HG02885 (cell line): Measurements from ENCODE around the gene CD3E.

Experiments used
- ATAC-seq: cut with Tn5 transposase; IDR thresholded peaks from one replicate; pipeline ENCODE4 v1.9.1; 2021; ENCODE audit warnings: mild to moderate bottlenecking; ENCODE audit not compliant: unreplicated experiment, poor library complexity

Gene CD3E

GRCh38 chr11:118304568-118305248 lies at the start of gene CD3E:
Gene CD3E, plus strand, starts transcription at chr11:118304730. Its CDS starts 223 bp downstream, at chr11:118304953.
- ATAC-seq: no peak

GRCh38 chr11:118258410-118258809 lies 46.1 kb upstream of the CD3E start:
- no peak for ATAC-seq

GRCh38 chr11:118259138-118259537 lies 45.4 kb upstream of the CD3E start:
- ATAC-seq: no peak

GRCh38 chr11:118260353-118260752 lies 44.2 kb upstream of the CD3E start:
- no peak for ATAC-seq

DNA sequence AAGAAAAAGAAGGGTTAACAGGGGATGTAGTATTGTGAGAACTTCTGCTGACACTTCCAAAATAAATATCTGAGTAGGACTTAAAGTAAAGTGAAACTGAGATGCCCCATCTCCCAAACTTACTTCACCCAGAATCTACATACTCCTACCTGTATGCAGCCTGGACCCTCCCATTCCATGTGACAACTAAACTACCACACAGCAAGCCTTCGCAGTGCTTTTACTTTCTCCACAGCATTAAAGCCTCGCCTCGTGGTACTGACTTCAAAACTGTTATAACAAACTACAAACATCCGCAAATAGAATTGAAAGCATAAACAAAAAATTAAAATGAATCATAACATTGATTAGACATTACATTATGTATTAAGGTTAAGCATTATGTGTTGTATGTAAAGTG lies 41.4 kb upstream of the CD3E start:
- ATAC-seq: no peak

DNA sequence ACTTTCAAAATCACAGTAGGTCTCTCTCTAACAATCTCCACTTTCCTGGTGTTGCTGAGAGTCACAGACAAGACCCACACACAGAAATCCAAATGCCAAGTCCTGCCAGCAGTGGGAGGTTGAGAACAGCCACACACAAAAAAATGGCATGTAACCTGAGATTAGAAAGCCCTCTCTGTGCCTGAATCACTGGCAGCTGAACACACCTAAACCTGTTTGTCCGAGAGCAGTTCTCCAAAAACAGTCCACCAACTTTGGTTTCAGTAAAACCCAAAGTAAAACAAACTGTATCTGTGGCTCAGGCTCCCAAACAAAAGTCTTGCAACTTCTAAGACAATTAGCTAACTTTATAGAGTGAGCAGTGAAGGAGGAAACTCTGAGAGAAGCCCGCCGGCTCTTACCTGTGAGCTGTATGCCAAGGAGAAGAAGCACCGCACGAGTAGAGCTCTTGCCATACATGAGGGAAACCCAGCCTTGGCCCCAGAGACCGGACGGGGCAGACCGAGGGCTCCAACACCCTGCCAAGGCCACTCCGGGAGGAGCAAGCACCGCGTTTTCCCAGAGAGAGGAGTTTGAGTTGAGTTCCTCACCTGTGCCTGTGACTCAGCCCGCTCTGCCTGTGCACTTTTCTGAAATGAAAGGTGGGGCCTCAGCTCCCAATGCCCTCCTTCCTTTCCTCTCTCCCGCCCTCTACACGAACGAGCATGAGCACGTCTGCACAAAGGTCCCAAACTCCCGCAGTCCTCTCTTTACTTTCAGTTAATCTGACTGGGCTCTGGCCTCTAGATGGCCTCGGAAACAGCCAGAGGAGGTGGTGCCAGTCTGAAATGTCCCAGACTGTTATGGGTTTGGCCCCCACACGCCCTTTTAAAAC lies 40.6 kb upstream of the CD3E start, which contains the start of gene MPZL2:
Gene MPZL2 (minus strand): TSS at position 603 of the 874 bp plus-strand sequence. CDS start 144 bp downstream, at position 459.
- ATAC-seq: no peak

GRCh38 chr11:118264569-118265465 lies 39.7 kb upstream of the CD3E start:
- ATAC-seq: no peak

GRCh38 chr11:118265954-118266353 lies 38.6 kb upstream of the CD3E start:
- no peak for ATAC-seq

DNA sequence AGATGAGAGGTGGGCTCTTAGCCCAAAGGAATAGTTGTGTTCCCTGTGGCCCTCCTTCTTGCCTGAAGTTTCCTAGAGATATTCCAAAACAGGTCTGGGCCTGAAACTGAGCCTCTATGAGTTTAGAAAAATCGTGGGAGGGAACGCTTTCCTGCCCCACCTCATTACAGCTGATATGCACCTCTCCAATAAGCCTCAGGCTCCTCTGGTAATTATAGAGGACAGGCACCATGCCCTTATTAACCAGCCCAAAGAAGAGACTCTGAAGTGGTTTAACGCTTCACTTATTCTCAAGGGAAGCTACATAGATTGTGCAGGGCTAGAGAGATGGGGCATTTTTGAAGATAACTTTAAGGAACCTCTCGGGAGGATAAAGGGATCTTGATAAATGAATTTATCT lies 37.0 kb upstream of the CD3E start:
- ATAC-seq: no peak

- no peak for ATAC-seq
These were observed 32.5 kb upstream of the CD3E start for GRCh38 chr11:118272001-118272400.

DNA sequence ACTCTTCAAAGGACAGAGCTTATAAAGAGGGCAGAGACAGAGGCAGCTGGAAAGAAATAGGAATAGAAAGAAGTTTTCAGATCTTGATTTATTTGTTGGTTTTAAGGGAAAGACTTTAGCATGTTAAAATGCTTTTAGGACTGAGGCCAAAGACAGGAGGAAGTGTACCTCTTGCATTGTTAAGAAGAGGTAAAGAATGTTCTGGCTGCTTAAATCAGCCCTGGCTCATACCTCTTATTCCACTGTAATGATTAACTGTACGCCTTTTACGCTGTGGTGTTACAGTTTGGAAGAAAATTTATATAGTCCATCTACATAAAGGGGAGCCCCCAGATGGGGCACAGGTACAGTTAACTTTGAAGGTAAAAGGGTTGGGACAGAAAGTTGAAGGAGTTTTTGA lies 30.3 kb upstream of the CD3E start:
- no peak for ATAC-seq

GRCh38 chr11:118275176-118275575 lies 29.4 kb upstream of the CD3E start:
- no peak for ATAC-seq

DNA sequence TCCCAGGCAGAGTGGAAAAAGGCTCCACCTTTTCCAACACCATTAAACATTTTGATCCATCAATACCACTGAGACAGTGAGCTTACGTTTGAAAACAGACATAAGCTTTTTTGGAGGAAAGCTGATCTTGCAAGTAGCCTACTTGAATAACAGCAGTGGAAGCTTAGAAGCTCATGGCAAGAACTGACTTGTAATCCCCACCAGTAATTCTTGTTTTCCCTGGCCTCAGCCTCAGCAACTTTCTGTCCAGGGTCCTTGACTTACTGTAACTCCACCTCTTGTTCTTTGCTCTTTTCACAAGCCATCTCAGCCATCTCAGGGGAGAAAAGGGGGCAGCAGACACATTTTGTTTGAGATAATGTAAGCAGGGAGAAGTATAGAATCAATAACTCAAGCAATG lies 28.1 kb upstream of the CD3E start:
- no peak for ATAC-seq

- ATAC-seq: no peak
These were observed 27.2 kb upstream of the CD3E start for GRCh38 chr11:118277312-118277711.

GRCh38 chr11:118281284-118281683 lies 23.2 kb upstream of the CD3E start:
- ATAC-seq: no peak

DNA sequence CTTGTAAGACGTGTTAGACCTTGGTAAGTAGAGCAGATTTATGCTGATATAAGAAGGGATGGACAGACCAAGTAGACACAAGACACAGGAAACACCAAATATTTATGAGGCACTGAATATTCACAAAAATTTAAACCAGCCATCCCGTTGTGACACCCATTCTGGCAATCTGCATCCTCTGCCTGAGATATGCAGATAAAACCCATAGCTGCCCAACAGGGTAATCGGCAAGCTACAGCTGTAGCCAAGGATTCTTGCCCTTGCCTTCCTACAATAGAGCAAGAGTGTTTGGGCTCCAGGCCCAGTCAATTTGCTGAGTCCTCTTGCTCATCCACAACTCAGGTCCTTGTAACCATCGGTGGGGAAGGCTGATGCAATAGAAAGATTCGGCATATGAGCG lies 21.9 kb upstream of the CD3E start:
- no peak for ATAC-seq

DNA sequence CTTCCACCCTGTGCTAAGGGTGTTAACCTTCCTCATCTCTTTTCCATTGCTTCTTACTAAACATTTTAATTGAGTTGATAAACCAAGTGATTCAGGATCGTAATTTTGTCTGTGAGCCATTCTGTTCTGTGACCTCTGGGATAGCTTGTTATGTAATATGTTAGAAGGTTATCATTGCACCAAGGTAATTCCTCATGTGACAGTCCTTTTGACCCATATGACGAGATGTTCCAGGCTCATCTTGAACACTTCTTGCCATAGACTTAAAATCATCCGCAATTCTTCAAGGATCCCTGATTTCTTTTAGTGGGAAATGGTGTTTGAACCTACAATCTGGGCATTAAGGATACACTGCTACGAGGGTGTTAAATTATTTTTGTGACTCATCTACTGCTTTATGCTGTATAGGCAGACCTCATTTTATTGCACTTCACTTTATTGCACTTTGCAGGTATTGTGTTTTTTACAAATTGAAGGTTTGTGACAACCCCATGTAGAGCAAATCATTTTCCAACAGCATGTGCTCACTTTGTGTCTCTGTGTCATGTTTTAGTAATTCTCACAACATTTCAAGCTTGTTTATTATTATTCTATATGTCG lies 21.4 kb upstream of the CD3E start:
- ATAC-seq: no peak

- no peak for ATAC-seq
These were observed 20.7 kb upstream of the CD3E start for GRCh38 chr11:118283756-118284350.

DNA sequence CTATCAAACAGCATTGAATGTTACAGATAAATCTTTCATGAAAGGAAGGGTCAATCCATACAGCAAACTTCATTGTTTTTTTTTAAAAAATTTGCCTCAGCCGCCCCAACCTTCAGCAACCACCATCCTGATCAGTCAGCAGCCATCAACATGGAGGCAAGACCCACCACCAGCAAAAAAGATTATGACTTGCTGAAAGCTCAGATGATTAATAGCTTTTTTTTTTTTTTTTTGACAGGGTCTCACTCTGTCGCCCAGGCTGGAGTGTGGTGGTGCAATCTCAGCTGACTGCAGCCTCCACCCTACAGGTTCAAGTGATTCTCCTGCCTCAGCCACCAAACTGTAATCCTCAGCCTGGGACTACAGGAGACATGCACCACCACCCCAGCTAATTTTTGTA lies 18.0 kb upstream of the CD3E start:
- ATAC-seq: no peak

GRCh38 chr11:118287006-118287405 lies 17.5 kb upstream of the CD3E start:
- ATAC-seq: no peak
